Thoracic aorta (tissue), 2 donors: Measurements from ENCODE around the gene SFSWAP. TPM values are rescaled to one million over a fixed set of nuclear protein-coding genes. Genes with fewer than 3 reads are reported as not detected.

Experiments
- ATAC-seq: fragments of 150-250 bp; one replicate; pipeline ENCODE4 v1.8.0; 2017; ENCODE audit warnings: low read depth; ENCODE audit not compliant: insufficient number of reproducible peaks, low FRiP score
- DNase-seq: peaks from one replicate; pipeline ENCODE4 v3.0.0-alpha.2; 2020; ENCODE audit warnings: low spot score
- H3K27ac ChIP-seq, 2 donors: fragments of 200-600 bp; sonication (generic); 1 replicate in 1 of 2; 2 replicates in 1 of 2; pipeline ENCODE4 v1.5.1; 2016; ENCODE audit warnings: mild to moderate bottlenecking in 2 of 2, moderate library complexity in 2 of 2
- H3K27me3 ChIP-seq: fragments of 200-600 bp; sonication (generic); replicated peaks from 2 replicates; pipeline ENCODE4 v1.6.0; 2016; ENCODE audit warnings: mild to moderate bottlenecking; ENCODE audit not compliant: insufficient read depth
- H3K36me3 ChIP-seq: fragments of 200-600 bp; sonication (generic); one replicate; pipeline ENCODE4 v1.5.1; 2016
- H3K4me1 ChIP-seq, 2 donors: fragments of 200-600 bp; sonication (generic); 1 replicate in 1 of 2; 2 replicates in 1 of 2; pipeline versions ENCODE4 v1.5.1 to v1.6.0; 2016; ENCODE audit warnings: low read depth in 2 of 2, mild to moderate bottlenecking in 1 of 2; ENCODE audit not compliant: control insufficient read depth in 1 of 2
- H3K4me3 ChIP-seq: fragments of 200-600 bp; sonication (generic); 2 replicates; pipeline ENCODE4 v1.5.1; 2016; ENCODE audit warnings: mild to moderate bottlenecking
- H3K9me3 ChIP-seq: fragments of 200-600 bp; sonication (generic); 2 replicates; pipeline ENCODE4 v1.5.1; 2016
- total RNA-seq, 2 donors: library from RNA; depleted of rRNA; stranded (reverse); fragments of >200 nt; gene quantifications; one replicate each; pipeline versions ENCODE4 v1.1.0 to v1.2.3, GENCODE V29; 2016
- TF ChIP-seq, protein P1 (sequence below): fragments of 200-600 bp; sonication (generic); IDR thresholded peaks from one replicate; pipeline ENCODE4 v1.5.1; 2019; ENCODE audit warnings: antibody characterized with exemption

Gene SFSWAP
- total RNA-seq, 2 donors from 2014 or later, result 27.9 to 63.2 TPM

DNA sequence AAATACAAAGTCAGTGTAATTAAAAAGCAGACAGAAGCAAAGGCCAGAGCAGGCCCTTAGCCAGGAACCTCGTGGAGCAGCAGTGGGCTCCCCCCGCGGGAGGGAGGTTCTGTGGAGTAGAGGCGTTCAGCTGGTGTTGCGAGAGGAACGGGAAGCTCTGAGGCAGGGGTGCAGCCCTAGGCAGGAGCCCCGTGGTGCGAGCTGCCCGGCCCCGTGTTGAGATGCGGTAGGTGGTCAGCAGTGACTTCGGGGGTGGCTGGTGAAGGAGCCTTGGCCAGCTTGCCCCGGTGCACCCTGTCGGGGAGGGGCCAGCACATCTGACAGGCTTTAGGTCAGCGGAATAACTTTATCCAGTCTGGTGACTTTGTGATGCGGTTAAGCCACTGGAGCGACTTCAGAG is 46.2 kb downstream of the SFSWAP start:
- TF ChIP-seq, protein P1, sequence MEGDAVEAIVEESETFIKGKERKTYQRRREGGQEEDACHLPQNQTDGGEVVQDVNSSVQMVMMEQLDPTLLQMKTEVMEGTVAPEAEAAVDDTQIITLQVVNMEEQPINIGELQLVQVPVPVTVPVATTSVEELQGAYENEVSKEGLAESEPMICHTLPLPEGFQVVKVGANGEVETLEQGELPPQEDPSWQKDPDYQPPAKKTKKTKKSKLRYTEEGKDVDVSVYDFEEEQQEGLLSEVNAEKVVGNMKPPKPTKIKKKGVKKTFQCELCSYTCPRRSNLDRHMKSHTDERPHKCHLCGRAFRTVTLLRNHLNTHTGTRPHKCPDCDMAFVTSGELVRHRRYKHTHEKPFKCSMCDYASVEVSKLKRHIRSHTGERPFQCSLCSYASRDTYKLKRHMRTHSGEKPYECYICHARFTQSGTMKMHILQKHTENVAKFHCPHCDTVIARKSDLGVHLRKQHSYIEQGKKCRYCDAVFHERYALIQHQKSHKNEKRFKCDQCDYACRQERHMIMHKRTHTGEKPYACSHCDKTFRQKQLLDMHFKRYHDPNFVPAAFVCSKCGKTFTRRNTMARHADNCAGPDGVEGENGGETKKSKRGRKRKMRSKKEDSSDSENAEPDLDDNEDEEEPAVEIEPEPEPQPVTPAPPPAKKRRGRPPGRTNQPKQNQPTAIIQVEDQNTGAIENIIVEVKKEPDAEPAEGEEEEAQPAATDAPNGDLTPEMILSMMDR, result no peak
- H3K36me3 ChIP-seq, result peaks cover 58% of the 10 kb centered on the region
- ATAC-seq, result no peak

DNA sequence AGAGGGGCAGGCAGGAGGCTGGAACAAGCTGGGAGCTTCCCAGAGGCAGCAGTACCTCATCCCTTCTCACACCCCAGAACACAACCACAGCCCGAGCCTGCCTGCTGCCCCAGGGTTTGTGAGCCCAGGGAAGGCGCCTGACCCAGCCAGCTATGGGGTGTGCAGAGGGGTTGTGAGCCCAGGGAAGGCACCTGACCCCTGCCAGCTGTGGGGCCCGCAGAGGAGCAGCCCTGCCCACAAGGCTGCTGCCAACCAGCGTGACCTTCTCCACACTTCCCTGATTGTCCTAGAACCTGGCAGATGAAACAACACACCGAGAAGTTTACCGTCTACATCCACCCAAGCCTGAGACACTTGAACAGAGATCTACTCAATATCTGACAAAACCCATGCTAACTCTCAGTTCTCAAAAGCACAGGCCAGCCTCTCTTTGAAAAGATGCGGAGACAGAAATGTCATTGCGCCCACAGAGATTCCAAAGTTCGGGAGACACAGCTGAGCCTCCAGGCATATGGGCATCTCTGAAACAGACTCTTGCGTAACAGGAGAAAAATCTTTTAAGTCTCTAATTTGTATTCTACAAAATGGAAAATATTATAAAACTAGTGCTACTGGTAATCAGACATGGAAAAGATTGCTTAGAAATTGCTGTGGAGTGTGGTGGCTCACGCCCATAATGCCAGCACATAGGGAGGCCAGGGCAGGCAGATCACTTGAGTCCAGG is 47.3 kb downstream of the SFSWAP start:
- no peaks in the 10 kb centered on the region for H3K4me1 ChIP-seq
- H3K27me3 ChIP-seq, result no peaks in the 10 kb centered on the region
- H3K27ac ChIP-seq, result no peak overlapping the region
- TF ChIP-seq, protein P1, result no peak
- H3K36me3 ChIP-seq, result peaks cover 61% of the 10 kb centered on the region
- no peaks in the 10 kb centered on the region for H3K9me3 ChIP-seq
- ATAC-seq (no peak), DNase-seq (no peak)
- H3K4me3 ChIP-seq, result no peak overlapping the region

More for the DNA sequence above, 46.2 kb downstream of the SFSWAP start:
- Histone ChIP-seq H3K4me3 (no peak overlapping the region), H3K27me3 (no peaks in the 10 kb centered on the region), H3K4me1 (no peaks in the 10 kb centered on the region), H3K9me3 (no peaks in the 10 kb centered on the region), H3K27ac (no peak overlapping the region)
- DNase-seq, result no peak

DNA sequence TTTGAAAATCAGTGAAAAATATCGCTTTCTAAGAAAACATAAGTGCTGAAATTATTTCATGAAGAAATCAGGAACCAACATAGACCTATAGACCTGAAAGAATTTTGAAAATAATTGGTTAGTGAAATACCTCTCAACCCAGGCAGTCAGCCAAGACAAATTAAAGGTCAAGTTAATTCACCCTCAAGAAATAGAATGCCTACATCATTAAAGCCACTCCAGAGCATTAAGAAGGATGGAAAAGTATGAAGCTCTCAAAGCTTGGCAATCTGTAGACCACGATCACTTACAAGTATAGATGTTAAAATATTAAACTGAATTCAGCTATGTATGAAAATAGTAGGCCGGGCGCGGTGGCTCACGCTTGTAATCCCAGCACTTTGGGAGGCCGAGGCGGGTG is 48.3 kb downstream of the SFSWAP start:
- Histone ChIP-seq H3K4me3 (no peak overlapping the region), H3K9me3 (no peaks in the 10 kb centered on the region), H3K36me3 (peaks cover 60% of the 10 kb centered on the region), H3K27ac (no peak overlapping the region), H3K4me1 (no peaks in the 10 kb centered on the region), H3K27me3 (no peaks in the 10 kb centered on the region)
- DNase-seq (no peak), ATAC-seq (no peak)
- TF ChIP-seq, protein P1, result no peak

DNA sequence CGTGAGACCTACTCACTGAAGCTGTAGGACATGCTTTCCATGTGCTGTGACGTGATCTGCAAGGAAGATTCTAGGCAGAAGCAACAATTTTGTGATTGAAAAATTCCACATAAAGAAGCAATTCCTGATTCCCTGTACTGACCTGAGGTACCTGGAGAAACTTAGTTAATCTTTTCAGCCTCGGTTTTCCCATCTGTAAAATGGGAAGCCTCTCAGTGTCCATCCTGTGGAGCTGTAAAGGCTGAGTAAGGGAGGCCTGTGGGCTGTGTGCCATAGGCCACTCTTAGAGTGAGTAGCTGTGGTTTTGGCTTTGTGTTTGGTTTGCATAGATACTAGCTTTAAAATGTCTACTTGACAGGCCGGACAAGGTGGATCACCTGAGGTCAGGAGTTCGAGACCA is 50.7 kb downstream of the SFSWAP start:
- Histone ChIP-seq H3K9me3 (no peaks in the 10 kb centered on the region), H3K4me3 (no peak overlapping the region), H3K27me3 (no peaks in the 10 kb centered on the region), H3K4me1 (no peaks in the 10 kb centered on the region), H3K36me3 (peaks cover 63% of the 10 kb centered on the region), H3K27ac (no peak overlapping the region)
- no peak for DNase-seq
- TF ChIP-seq, protein P1, result no peak
- ATAC-seq, result no peak

DNA sequence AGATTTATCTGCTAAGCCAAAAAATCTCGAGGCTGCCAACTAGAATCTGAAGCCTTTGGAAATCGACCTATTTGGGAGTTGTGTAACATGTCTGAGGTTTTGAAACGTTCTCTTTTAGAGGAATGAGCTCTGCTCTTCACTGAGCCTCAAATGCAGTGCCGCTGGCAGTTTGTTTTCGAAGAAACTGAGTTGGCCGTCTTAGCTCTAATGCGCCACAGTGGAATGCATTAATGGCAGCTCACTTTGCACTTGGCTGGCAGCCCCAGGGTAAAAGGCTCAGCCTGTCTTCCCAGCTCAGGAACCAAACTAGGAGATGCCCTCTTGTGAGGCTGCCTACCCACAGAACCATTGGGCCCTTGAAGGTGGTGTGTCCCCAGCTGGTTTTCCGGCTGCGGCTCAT is 53.8 kb downstream of the SFSWAP start:
- no peak for ATAC-seq
- Histone ChIP-seq H3K27me3 (no peaks in the 10 kb centered on the region), H3K27ac (no peak overlapping the region), H3K9me3 (no peaks in the 10 kb centered on the region), H3K4me1 (no peaks in the 10 kb centered on the region), H3K36me3 (peaks cover 66% of the 10 kb centered on the region), H3K4me3 (no peak overlapping the region)
- TF ChIP-seq, protein P1, result no peak
- no peak for DNase-seq
